ENCODE results near the gene SLC7A7. TPM values are rescaled to one million over a fixed set of nuclear protein-coding genes. Genes with fewer than 3 reads are reported as not detected.

SLC7A7 gene
- total and polyA plus RNA-seq, 2 of the 13 experiments (the other 11 are each of a cell fraction or from before 2014, with no cell fraction given) = 0.13 to 0.63 TPM

DNA sequence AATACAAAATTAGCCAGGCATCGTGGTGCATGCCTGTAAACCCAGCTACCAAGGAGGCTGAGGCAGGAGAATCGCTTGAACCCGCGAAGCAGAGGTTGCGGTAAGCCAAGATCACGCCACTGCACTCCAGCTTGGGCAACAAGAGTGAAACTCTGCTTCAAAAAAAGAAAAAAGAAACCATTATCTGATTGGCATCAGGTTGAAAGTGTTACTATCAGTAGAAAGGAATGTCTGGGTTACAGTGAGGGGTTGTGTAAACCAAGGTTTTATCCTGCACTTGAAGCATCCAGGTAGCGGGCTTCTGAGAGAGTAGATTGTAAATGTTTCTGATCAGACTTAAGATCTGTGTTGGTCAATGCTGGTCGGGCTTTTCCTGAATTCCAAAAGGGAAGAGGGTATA lies 62.8 kb downstream of the SLC7A7 start (continued):
- TF ChIP-seq, protein P1, sequence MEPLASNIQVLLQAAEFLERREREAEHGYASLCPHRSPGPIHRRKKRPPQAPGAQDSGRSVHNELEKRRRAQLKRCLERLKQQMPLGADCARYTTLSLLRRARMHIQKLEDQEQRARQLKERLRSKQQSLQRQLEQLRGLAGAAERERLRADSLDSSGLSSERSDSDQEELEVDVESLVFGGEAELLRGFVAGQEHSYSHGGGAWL (CRISPR knock-in tag; IDR thresholded peaks at IDR 0.05) = no peak
- TF ChIP-seq, protein P2, sequence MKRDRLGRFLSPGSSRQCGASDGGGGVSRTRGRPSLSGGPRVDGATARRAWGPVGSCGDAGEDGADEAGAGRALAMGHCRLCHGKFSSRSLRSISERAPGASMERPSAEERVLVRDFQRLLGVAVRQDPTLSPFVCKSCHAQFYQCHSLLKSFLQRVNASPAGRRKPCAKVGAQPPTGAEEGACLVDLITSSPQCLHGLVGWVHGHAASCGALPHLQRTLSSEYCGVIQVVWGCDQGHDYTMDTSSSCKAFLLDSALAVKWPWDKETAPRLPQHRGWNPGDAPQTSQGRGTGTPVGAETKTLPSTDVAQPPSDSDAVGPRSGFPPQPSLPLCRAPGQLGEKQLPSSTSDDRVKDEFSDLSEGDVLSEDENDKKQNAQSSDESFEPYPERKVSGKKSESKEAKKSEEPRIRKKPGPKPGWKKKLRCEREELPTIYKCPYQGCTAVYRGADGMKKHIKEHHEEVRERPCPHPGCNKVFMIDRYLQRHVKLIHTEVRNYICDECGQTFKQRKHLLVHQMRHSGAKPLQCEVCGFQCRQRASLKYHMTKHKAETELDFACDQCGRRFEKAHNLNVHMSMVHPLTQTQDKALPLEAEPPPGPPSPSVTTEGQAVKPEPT (CRISPR knock-in tag; IDR thresholded peaks at IDR 0.05; ENCODE audit: low read depth) = no peak
- TF ChIP-seq ZNF605 (CRISPR knock-in tag; IDR thresholded peaks at IDR 0.05) = no peak
- TF ChIP-seq EED (CRISPR knock-in tag; IDR thresholded peaks at IDR 0.05) = no peak
- TF ChIP-seq ZNF883 (CRISPR knock-in tag; IDR thresholded peaks at IDR 0.05; ENCODE audit: not compliant biosample characterization) = no peak
- TF ChIP-seq MED13 (CRISPR knock-in tag; IDR thresholded peaks at IDR 0.05) = no peak
- TF ChIP-seq ZNF33B (CRISPR knock-in tag; IDR thresholded peaks at IDR 0.05) = no peak
- TF ChIP-seq CBX5 (CRISPR knock-in tag; IDR thresholded peaks at IDR 0.05; ENCODE audit: borderline replicate concordance) = no peak
- no peak for TF ChIP-seq MAZ (IDR thresholded peaks at IDR 0.05; ENCODE audit: borderline replicate concordance, low read depth, low read length)
- TF ChIP-seq MAZ (CRISPR knock-in tag; IDR thresholded peaks at IDR 0.05; ENCODE audit: low read depth) = no peak
- TF ChIP-seq, protein P3, sequence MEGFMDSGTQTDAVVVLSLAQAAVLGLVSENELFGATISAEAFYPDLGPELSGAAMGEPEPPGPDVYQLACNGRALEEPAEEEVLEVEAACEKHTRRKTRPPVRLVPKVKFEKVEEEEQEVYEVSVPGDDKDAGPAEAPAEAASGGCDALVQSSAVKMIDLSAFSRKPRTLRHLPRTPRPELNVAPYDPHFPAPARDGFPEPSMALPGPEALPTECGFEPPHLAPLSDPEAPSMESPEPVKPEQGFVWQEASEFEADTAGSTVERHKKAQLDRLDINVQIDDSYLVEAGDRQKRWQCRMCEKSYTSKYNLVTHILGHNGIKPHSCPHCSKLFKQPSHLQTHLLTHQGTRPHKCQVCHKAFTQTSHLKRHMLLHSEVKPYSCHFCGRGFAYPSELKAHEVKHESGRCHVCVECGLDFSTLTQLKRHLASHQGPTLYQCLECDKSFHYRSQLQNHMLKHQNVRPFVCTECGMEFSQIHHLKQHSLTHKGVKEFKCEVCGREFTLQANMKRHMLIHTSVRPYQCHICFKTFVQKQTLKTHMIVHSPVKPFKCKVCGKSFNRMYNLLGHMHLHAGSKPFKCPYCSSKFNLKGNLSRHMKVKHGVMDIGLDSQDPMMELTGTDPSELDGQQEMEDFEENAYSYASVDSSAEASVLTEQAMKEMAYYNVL (CRISPR knock-in tag; IDR thresholded peaks at IDR 0.05; ENCODE audit: borderline replicate concordance) = no peak
- no peak for TF ChIP-seq ZSCAN21 (CRISPR knock-in tag; IDR thresholded peaks at IDR 0.05; ENCODE audit: borderline replicate concordance)
- TF ChIP-seq, protein P4, sequence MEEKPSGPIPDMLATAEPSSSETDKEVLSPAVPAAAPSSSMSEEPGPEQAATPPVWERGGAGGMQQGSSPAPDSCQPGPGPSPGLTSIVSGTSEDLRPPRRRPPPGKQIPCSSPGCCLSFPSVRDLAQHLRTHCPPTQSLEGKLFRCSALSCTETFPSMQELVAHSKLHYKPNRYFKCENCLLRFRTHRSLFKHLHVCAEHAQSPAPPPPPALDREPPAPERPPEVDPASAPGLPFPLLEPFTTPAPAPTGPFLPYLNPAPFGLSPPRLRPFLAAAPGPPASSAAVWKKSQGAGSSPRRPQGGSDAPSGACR (CRISPR knock-in tag; IDR thresholded peaks at IDR 0.05) = no peak
- no peak for TF ChIP-seq SP5 (CRISPR knock-in tag; IDR thresholded peaks at IDR 0.05; ENCODE audit: borderline replicate concordance, low read depth)
- TF ChIP-seq ZNF788 (CRISPR knock-in tag; IDR thresholded peaks at IDR 0.05; ENCODE audit: borderline replicate concordance) = peak; percentile 7; the same call in 1 of the 2 replicates
- no peak for TF ChIP-seq NR1H2 (CRISPR knock-in tag; IDR thresholded peaks at IDR 0.05; ENCODE audit: borderline replicate concordance, low read depth)
- no peak for TF ChIP-seq ZNF703 (CRISPR knock-in tag; IDR thresholded peaks at IDR 0.05; ENCODE audit: borderline replicate concordance)
- no peak for TF ChIP-seq ZNF101 (CRISPR knock-in tag; IDR thresholded peaks at IDR 0.05; ENCODE audit: borderline replicate concordance, low read depth)
- TF ChIP-seq RBM39 (IDR thresholded peaks at IDR 0.05; ENCODE audit: low read depth, low read length, poor library complexity, severe bottlenecking) = no peak
- TF ChIP-seq ZBTB20 (CRISPR knock-in tag; IDR thresholded peaks at IDR 0.05; ENCODE audit: borderline replicate concordance, low read depth) = no peak
- no peak for TF ChIP-seq JUND (CRISPR knock-in tag; IDR thresholded peaks at IDR 0.05)
- TF ChIP-seq, protein P5, sequence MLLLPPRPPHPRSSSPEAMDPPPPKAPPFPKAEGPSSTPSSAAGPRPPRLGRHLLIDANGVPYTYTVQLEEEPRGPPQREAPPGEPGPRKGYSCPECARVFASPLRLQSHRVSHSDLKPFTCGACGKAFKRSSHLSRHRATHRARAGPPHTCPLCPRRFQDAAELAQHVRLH (CRISPR knock-in tag; IDR thresholded peaks at IDR 0.05; ENCODE audit: borderline replicate concordance, low read depth) = no peak
- TF ChIP-seq, protein P6, sequence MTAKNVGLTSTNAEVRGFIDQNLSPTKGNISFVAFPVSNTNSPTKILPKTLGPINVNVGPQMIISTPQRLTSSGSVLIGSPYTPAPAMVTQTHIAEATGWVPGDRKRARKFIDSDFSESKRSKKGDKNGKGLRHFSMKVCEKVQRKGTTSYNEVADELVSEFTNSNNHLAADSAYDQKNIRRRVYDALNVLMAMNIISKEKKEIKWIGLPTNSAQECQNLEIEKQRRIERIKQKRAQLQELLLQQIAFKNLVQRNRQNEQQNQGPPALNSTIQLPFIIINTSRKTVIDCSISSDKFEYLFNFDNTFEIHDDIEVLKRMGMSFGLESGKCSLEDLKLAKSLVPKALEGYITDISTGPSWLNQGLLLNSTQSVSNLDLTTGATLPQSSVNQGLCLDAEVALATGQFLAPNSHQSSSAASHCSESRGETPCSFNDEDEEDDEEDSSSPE (CRISPR knock-in tag; IDR thresholded peaks at IDR 0.05) = no peak
- TF ChIP-seq ZNF382 (CRISPR knock-in tag; IDR thresholded peaks at IDR 0.05; ENCODE audit: borderline replicate concordance) = no peak
- TF ChIP-seq RBM22 (optimal IDR thresholded peaks at IDR 0.05; ENCODE audit: low read length) = no peak

Data from HepG2 (cell line).